HG03460 (cell line): ENCODE results near the gene RPP30.

Experiments used
- ATAC-seq: cut with Tn5 transposase; IDR thresholded peaks from one replicate; pipeline ENCODE4 v1.9.1; 2021; ENCODE audit not compliant: unreplicated experiment

The RPP30 gene

GRCh38 chr10:90916392-90917237, 44.8 kb downstream of the RPP30 start:
- no peak for ATAC-seq

GRCh38 chr10:90917238-90917967, 45.6 kb downstream of the RPP30 start:
- ATAC-seq, result no peak

- no peak for ATAC-seq
Observed at GRCh38 chr10:90917968-90918318, 46.2 kb downstream of the RPP30 start.

- no peak for ATAC-seq
Observed at GRCh38 chr10:90919683-90920574, 48.2 kb downstream of the RPP30 start.

- ATAC-seq, result no peak
Observed at GRCh38 chr10:90920986-90921666, 49.4 kb downstream of the RPP30 start, which contains the start of gene ANKRD1. TSS of gene ANKRD1 (minus strand) at chr10:90921087. CDS start at chr10:90921027, 60 bp downstream.

GRCh38 chr10:90921906-90922305, 50.1 kb downstream of the RPP30 start:
- no peak for ATAC-seq

- ATAC-seq, result no peak
Observed at GRCh38 chr10:90923111-90923731, 51.4 kb downstream of the RPP30 start.

- ATAC-seq, result no peak
Observed at GRCh38 chr10:90924552-90924951, 52.8 kb downstream of the RPP30 start.

GRCh38 chr10:90925079-90926029, 53.6 kb downstream of the RPP30 start:
- ATAC-seq, result no peak

GRCh38 chr10:90927293-90927692, 55.5 kb downstream of the RPP30 start:
- ATAC-seq, result no peak

GRCh38 chr10:90929179-90929578, 57.4 kb downstream of the RPP30 start:
- no peak for ATAC-seq

- ATAC-seq, result no peak
Observed at GRCh38 chr10:90930070-90930837, 58.5 kb downstream of the RPP30 start.

- ATAC-seq, result no peak
Observed at GRCh38 chr10:90930971-90931871, 59.4 kb downstream of the RPP30 start.

- ATAC-seq, result no peak
Observed at GRCh38 chr10:90935581-90936275, 64.0 kb downstream of the RPP30 start.

GRCh38 chr10:90936276-90936659, 64.5 kb downstream of the RPP30 start:
- ATAC-seq, result no peak

GRCh38 chr10:90937645-90938258, 66.0 kb downstream of the RPP30 start:
- no peak for ATAC-seq
